HepG2 (cell line): ENCODE data around the gene SLTM. TPM values are rescaled to one million over a fixed set of nuclear protein-coding genes. Genes with fewer than 3 reads are reported as not detected.

Experiments
- AHDC1 ChIP-seq: sonication (generic); formaldehyde crosslinking; IDR thresholded peaks from 2 replicates; pipeline ENCODE4 v1.5.1; 2020; ENCODE audit warnings: mild to moderate bottlenecking, missing genetic modification reagents, borderline replicate concordance
- BORCS8-MEF2B ChIP-seq: sonication (generic); formaldehyde crosslinking; IDR thresholded peaks from 2 replicates; pipeline ENCODE4 v1.8.0; 2022; ENCODE audit warnings: mild to moderate bottlenecking, missing genetic modification reagents
- CBX1 ChIP-seq: IDR thresholded peaks from one replicate; pipeline ENCODE4 v1.6.1; 2016; ENCODE audit warnings: antibody characterized with exemption, low read depth
- CHCHD3 ChIP-seq: sonication (generic); formaldehyde crosslinking; IDR thresholded peaks from 2 replicates; pipeline ENCODE4 v1.8.0; 2022; ENCODE audit warnings: mild to moderate bottlenecking, missing genetic modification reagents, moderate library complexity
- FLYWCH1 ChIP-seq: sonication (generic); formaldehyde crosslinking; IDR thresholded peaks from 2 replicates; pipeline ENCODE4 v1.8.1; 2023; ENCODE audit warnings: mild to moderate bottlenecking, missing genetic modification reagents
- HMG20B ChIP-seq: conservative IDR thresholded peaks from 2 replicates; pipeline ENCODE4 v1.6.1; 2016; ENCODE audit warnings: missing genetic modification reagents, missing compliant biosample characterization
- HNRNPLL ChIP-seq: fragments of 200-400 bp; formaldehyde crosslinking; IDR thresholded peaks from 2 replicates; pipeline ENCODE4 v1.6.1; 2017; ENCODE audit warnings: mild to moderate bottlenecking, low read depth, low read length; ENCODE audit not compliant: poor library complexity, severe bottlenecking
- KDM2A ChIP-seq: sonication (generic); formaldehyde crosslinking; IDR thresholded peaks from 2 replicates; pipeline ENCODE4 v1.4.0; 2020; ENCODE audit warnings: low read depth, missing genetic modification reagents, borderline replicate concordance
- MXI1 ChIP-seq: IDR thresholded peaks from 3 replicates; pipeline ENCODE4 v1.6.1; 2012; ENCODE audit warnings: low read depth, low read length, inconsistent platforms, borderline replicate concordance
- NCOA1 ChIP-seq: sonication (generic); formaldehyde crosslinking; IDR thresholded peaks from 2 replicates; pipeline ENCODE4 v1.9.0; 2021; ENCODE audit warnings: missing genetic modification reagents
- PRMT3 ChIP-seq: sonication (generic); formaldehyde crosslinking; IDR thresholded peaks from 2 replicates; pipeline ENCODE4 v1.8.1; 2022; ENCODE audit warnings: low read depth, mild to moderate bottlenecking, moderate library complexity, missing genetic modification reagents, borderline replicate concordance
- TERF1 ChIP-seq: sonication (generic); formaldehyde crosslinking; IDR thresholded peaks from 2 replicates; pipeline ENCODE4 v1.8.0; 2022; ENCODE audit warnings: mild to moderate bottlenecking, missing genetic modification reagents, moderate library complexity
- ZNF552 ChIP-seq: sonication (generic); formaldehyde crosslinking; IDR thresholded peaks from 2 replicates; pipeline ENCODE4 v1.9.0; 2022; ENCODE audit warnings: missing genetic modification reagents, mild to moderate bottlenecking, borderline replicate concordance
- ZNF644 ChIP-seq: IDR thresholded peaks from 2 replicates; pipeline ENCODE4 v1.6.1; 2016; ENCODE audit warnings: low read depth
- ZNF770 ChIP-seq: sonication (generic); formaldehyde crosslinking; IDR thresholded peaks from 2 replicates; pipeline ENCODE4 v1.5.0; 2020; ENCODE audit warnings: mild to moderate bottlenecking, missing genetic modification reagents
- ZNF839 ChIP-seq: sonication (generic); formaldehyde crosslinking; IDR thresholded peaks from 2 replicates; pipeline ENCODE4 v1.4.0; 2020; ENCODE audit warnings: missing genetic modification reagents, mild to moderate bottlenecking, borderline replicate concordance
- ZSCAN21 ChIP-seq: sonication (generic); formaldehyde crosslinking; IDR thresholded peaks from 2 replicates; pipeline ENCODE4 v1.8.0; 2022; ENCODE audit warnings: mild to moderate bottlenecking, missing genetic modification reagents, moderate library complexity, borderline replicate concordance
- polyA plus RNA-seq, 8 experiments: library from polyadenylated mRNA; depleted of rRNA in 3 of 8; stranded (reverse) in 7 of 8; unstranded in 1 of 8; fragments of >200 nt; fragmentation: Illumina TruSeq in 4 of 8; extraction: Trizol in 4 of 8; gene quantifications; 2 replicates each; pipeline versions ENCODE4 v1.2.1 to v1.2.3, GENCODE V29; 2011 to 2016; ENCODE audit warnings: low read depth in 4 of 8, missing spikeins in 1 of 8, mixed read lengths in 1 of 8; ENCODE audit not compliant: insufficient read depth in 1 of 8
- total RNA-seq, 5 experiments: library from RNA; depleted of rRNA; stranded (reverse); fragments of >200 nt; fragmentation: Illumina TruSeq; extraction: Trizol; gene quantifications; 2 replicates each; pipeline ENCODE4 v1.2.3, GENCODE V29; 2016; ENCODE audit warnings: low read depth in 1 of 5

Gene SLTM
- total and polyA plus RNA-seq, 2 of the 13 experiments (the other 11 are each of a cell fraction or from before 2014, with no cell fraction given) = 22.0 to 64.2 TPM

- TF ChIP-seq ZSCAN21 (CRISPR knock-in tag) (peak; percentile 83), ZNF839 (CRISPR knock-in tag) (no peak), ZNF552 (CRISPR knock-in tag) (no peak; the same call in 1 of the 2 replicates), HMG20B (CRISPR knock-in tag) (no peak; the same call in 1 of the 2 replicates), TERF1 (CRISPR knock-in tag) (peak; percentile 65; the same call in 1 of the 2 replicates), NCOA1 (CRISPR knock-in tag) (0 out of 2 replicates have a peak, but pooled peaks have one; percentile 16), ZNF770 (CRISPR knock-in tag) (peak; percentile 71), CBX1 (peak; percentile 79), PRMT3 (peak; percentile 89), HNRNPLL (peak; percentile 98), MXI1 (no peak), KDM2A (peak; percentile 95), AHDC1 (CRISPR knock-in tag) (no peak), ZNF644 (CRISPR knock-in tag) (no peak), FLYWCH1 (no peak), BORCS8-MEF2B (CRISPR knock-in tag) (no peak; the same call in 1 of the 2 replicates), CHCHD3 (CRISPR knock-in tag) (peak; percentile 78; the same call in 1 of the 2 replicates)
Measured at GRCh38 chr15:58933281-58934113, at the start of gene SLTM (continued).
